HEK293 (cell line): ENCODE data around the gene PRADC1.

Experiments
- BCL11A ChIP-seq: fragments of 450-650 bp; formaldehyde crosslinking; IDR thresholded peaks from 2 replicates; pipeline ENCODE4 v1.5.1; 2016; ENCODE audit warnings: low read depth, missing biosample characterization, missing genetic modification characterization
- CTCF ChIP-seq: fragments of 450-650 bp; formaldehyde crosslinking; IDR thresholded peaks from 2 replicates; pipeline ENCODE4 v1.5.1; 2016; ENCODE audit warnings: missing biosample characterization, missing genetic modification characterization
- ELK4 ChIP-seq: IDR thresholded peaks from 2 replicates; pipeline ENCODE4 v1.6.1; 2011; ENCODE audit warnings: mild to moderate bottlenecking, low read depth, low read length, borderline replicate concordance
- TCF7L2 ChIP-seq: IDR thresholded peaks from 2 replicates; pipeline ENCODE4 v1.6.1; 2011; ENCODE audit warnings: low read depth, mild to moderate bottlenecking, inconsistent platforms, low read length, moderate library complexity, borderline replicate concordance
- ZFHX2 ChIP-seq: fragments of 450-650 bp; formaldehyde crosslinking; conservative IDR thresholded peaks from 2 replicates; pipeline ENCODE4 v1.5.1; 2016; ENCODE audit warnings: missing biosample characterization, missing genetic modification characterization
- ZNF23 ChIP-seq: fragments of 450-650 bp; formaldehyde crosslinking; IDR thresholded peaks from 2 replicates; pipeline ENCODE4 v1.5.1; 2016; ENCODE audit warnings: missing biosample characterization, missing genetic modification characterization, borderline replicate concordance
- ZNF24 ChIP-seq: fragments of 450-650 bp; formaldehyde crosslinking; IDR thresholded peaks from 2 replicates; pipeline ENCODE4 v1.5.1; 2016; ENCODE audit warnings: missing biosample characterization, missing genetic modification characterization
- ZNF426 ChIP-seq: fragments of 450-650 bp; formaldehyde crosslinking; IDR thresholded peaks from 2 replicates; pipeline ENCODE4 v1.5.1; 2017; ENCODE audit warnings: missing biosample characterization, missing genetic modification characterization, mild to moderate bottlenecking, inconsistent platforms, moderate library complexity
- ZNF629 ChIP-seq: fragments of 450-650 bp; formaldehyde crosslinking; IDR thresholded peaks from 2 replicates; pipeline ENCODE4 v1.5.1; 2017; ENCODE audit warnings: missing biosample characterization, missing genetic modification characterization
- TF ChIP-seq, protein P1 (sequence below): fragments of 450-650 bp; formaldehyde crosslinking; IDR thresholded peaks from 2 replicates; pipeline ENCODE4 v1.5.1; 2016; ENCODE audit warnings: missing biosample characterization, missing genetic modification characterization
- TF ChIP-seq, protein P2 (sequence below): fragments of 450-650 bp; formaldehyde crosslinking; IDR thresholded peaks from 2 replicates; pipeline ENCODE4 v1.5.1; 2016; ENCODE audit warnings: missing biosample characterization, missing genetic modification characterization

DNA sequence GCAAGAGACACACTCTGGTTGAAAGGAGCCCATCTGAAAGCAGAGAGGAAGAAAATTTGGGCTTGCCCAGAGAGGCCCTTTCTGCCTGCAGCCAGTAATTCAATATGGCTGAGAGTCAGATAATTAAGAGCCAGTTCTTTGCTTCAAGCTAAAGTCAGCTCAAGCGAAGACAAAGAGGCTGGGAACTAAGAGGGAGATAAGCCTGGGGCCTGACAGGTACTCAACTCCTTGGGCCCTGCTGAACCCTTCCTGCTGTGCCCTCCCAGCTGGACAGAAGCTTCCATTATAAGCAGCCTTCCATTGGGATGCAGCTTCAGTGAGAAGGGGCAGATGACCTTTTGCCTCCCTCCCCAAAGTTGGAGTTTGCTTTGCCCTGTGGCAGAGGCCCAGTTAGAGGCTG is 39.2 kb upstream of the PRADC1 start:
- TF ChIP-seq CTCF = no peak
- no peak for TF ChIP-seq ZNF23 (tag by site-specific recombination)
- no peak for TF ChIP-seq ZNF629
- no peak for TF ChIP-seq BCL11A
- TF ChIP-seq, protein P1, sequence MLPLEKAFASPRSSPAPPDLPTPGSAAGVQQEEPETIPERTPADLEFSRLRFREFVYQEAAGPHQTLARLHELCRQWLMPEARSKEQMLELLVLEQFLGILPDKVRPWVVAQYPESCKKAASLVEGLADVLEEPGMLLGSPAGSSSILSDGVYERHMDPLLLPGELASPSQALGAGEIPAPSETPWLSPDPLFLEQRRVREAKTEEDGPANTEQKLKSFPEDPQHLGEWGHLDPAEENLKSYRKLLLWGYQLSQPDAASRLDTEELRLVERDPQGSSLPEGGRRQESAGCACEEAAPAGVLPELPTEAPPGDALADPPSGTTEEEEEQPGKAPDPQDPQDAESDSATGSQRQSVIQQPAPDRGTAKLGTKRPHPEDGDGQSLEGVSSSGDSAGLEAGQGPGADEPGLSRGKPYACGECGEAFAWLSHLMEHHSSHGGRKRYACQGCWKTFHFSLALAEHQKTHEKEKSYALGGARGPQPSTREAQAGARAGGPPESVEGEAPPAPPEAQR (tag by site-specific recombination) = no peak
- no peak for TF ChIP-seq TCF7L2
- TF ChIP-seq ZNF426 (tag by site-specific recombination) = no peak
- no peak for TF ChIP-seq ZFHX2 (tag by site-specific recombination)
- no peak for TF ChIP-seq ELK4
- no peak for TF ChIP-seq ZNF24 (tag by site-specific recombination)
- TF ChIP-seq, protein P2, sequence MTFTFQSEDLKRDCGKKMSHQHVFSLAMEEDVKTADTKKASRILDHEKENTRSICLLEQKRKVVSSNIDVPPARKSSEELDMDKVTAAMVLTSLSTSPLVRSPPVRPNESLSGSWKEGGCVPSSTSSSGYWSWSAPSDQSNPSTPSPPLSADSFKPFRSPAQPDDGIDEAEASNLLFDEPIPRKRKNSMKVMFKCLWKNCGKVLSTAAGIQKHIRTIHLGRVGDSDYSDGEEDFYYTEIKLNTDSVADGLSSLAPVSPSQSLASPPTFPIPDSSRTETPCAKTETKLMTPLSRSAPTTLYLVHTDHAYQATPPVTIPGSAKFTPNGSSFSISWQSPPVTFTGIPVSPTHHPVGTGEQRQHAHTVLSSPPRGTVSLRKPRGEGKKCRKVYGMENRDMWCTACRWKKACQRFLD (tag by site-specific recombination) = no peak
